Activated B cell treated with CpG ODN at 0.5 μM for 24 hours (primary cell): ENCODE results near the gene ETV7. TPM values are rescaled to one million over a fixed set of nuclear protein-coding genes. Genes with fewer than 3 reads are reported as not detected.

Source experiments
- ATAC-seq: fragments of 200-7000 bp; cut with Tn5 transposase; one replicate; pipeline ENCODE4 v1.10.0; 2021; ENCODE audit warnings: low read depth, mild to moderate bottlenecking, moderate library complexity
- CTCF ChIA-PET: fragments of 350-600 bp; sonication (Branson Sonifier 250); formaldehyde crosslinking; loops from one replicate; lab custom pipeline; 2021; ENCODE audit warnings: antibody characterized with exemption; lab: Charles Lee
- POLR2A ChIA-PET: fragments of 350-600 bp; sonication (Branson Sonifier 250); formaldehyde crosslinking; loops from one replicate; lab custom pipeline; 2021; ENCODE audit warnings: antibody characterized with exemption; lab: Charles Lee
- DNase-seq: peaks from one replicate; pipeline ENCODE4 v3.0.0; 2022
- H3K27ac Mint-ChIP-seq: one replicate; pipeline ENCODE4 v1.8.0; 2020; ENCODE audit warnings: mixed read lengths
- H3K27me3 Mint-ChIP-seq: one replicate; pipeline ENCODE4 v1.8.0; 2021; ENCODE audit warnings: mixed read lengths
- H3K36me3 Mint-ChIP-seq: one replicate; pipeline ENCODE4 v1.8.0; 2021; ENCODE audit warnings: low read depth, mixed read lengths
- H3K4me1 Mint-ChIP-seq: one replicate; pipeline ENCODE4 v1.8.0; 2021; ENCODE audit warnings: mixed read lengths
- H3K4me3 Mint-ChIP-seq: one replicate; pipeline ENCODE4 v1.8.0; 2020; ENCODE audit warnings: mild to moderate bottlenecking, mixed read lengths
- H3K9me3 Mint-ChIP-seq: one replicate; pipeline ENCODE4 v1.8.0; 2020; ENCODE audit warnings: mixed read lengths
- intact Hi-C: fragments of 100-400 bp; cut with micrococcal nuclease; formaldehyde crosslinking; loops from one replicate; pipeline ENCODE4 v1.15.1; 2024
- total RNA-seq: library from RNA; stranded (reverse); gene quantifications from 2 replicates; pipeline ENCODE4 v1.2.3, GENCODE V29; 2022
- TF ChIP-seq, protein P1 (sequence below): fragments of 200-600 bp; IDR thresholded peaks from one replicate; pipeline ENCODE4 v1.8.0; 2022; ENCODE audit warnings: antibody characterized with exemption, mild to moderate bottlenecking

Gene ETV7
- total RNA-seq, 1 donor from 2014 or later, result 0.51 TPM

DNA sequence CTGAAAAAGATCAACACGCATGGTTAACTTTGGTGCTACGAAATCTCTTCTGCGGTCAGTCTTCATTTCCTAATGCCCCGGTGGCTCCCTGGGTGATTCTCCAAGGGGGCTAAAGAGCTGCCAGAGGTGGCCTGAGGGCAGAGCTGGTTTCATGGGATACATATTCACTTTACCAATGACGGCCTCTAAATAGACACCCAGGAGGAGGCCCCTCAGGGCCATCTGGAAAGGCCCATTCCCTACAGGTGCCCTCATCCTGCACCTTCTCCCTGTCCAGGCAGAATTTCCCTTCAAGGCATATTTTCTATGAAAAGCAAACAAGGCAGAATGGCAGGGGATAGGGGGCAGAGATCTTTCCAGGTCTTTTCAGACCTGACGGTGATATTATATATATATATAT, 63.3 kb downstream of the ETV7 start:
- no peak for ATAC-seq
- POLR2A ChIA-PET, result no interaction called here

DNA sequence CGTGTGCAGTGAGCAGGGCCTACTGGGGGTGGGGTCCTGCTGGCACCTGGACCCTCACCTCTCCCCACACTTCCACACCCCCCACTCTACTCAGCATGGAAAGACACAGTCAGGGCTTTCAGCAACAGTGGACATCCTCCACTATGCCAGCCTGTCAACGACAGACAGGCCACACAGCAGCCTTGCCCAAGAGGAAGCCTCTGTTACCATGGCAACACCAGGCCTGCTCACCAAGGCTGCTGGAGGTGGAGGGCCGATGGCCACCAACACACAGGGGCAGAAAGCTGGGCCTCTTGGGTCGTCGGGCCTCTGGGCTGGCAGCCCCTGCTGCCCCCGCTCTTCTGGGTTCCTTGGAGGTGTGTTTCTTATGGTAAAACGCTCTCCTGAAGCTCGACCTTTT, 64.4 kb downstream of the ETV7 start:
- ChIA-PET POLR2A (no interaction called here), CTCF (no interaction called here)
- Mint-ChIP-seq H3K4me3 (no peak overlapping the region), H3K9me3 (no peaks in the 10 kb centered on the region), H3K27ac (no peak overlapping the region), H3K27me3 (peaks cover 2% of the 10 kb centered on the region), H3K36me3 (no peaks in the 10 kb centered on the region), H3K4me1 (peaks cover 2% of the 10 kb centered on the region)
- no peak for DNase-seq
- TF ChIP-seq, protein P1, sequence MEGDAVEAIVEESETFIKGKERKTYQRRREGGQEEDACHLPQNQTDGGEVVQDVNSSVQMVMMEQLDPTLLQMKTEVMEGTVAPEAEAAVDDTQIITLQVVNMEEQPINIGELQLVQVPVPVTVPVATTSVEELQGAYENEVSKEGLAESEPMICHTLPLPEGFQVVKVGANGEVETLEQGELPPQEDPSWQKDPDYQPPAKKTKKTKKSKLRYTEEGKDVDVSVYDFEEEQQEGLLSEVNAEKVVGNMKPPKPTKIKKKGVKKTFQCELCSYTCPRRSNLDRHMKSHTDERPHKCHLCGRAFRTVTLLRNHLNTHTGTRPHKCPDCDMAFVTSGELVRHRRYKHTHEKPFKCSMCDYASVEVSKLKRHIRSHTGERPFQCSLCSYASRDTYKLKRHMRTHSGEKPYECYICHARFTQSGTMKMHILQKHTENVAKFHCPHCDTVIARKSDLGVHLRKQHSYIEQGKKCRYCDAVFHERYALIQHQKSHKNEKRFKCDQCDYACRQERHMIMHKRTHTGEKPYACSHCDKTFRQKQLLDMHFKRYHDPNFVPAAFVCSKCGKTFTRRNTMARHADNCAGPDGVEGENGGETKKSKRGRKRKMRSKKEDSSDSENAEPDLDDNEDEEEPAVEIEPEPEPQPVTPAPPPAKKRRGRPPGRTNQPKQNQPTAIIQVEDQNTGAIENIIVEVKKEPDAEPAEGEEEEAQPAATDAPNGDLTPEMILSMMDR, result no peak
- no peak for ATAC-seq
- intact Hi-C loops, result no loop called here

More for the DNA sequence above, 63.3 kb downstream of the ETV7 start:
- Mint-ChIP-seq H3K4me3 (no peak overlapping the region), H3K9me3 (no peaks in the 10 kb centered on the region), H3K4me1 (peaks cover 2% of the 10 kb centered on the region), H3K27ac (no peak overlapping the region), H3K27me3 (peaks cover 2% of the 10 kb centered on the region), H3K36me3 (no peaks in the 10 kb centered on the region)
- TF ChIP-seq, protein P1, result no peak
- intact Hi-C loops, result no loop called here
- CTCF ChIA-PET, result no interaction called here
- DNase-seq, result no peak

DNA sequence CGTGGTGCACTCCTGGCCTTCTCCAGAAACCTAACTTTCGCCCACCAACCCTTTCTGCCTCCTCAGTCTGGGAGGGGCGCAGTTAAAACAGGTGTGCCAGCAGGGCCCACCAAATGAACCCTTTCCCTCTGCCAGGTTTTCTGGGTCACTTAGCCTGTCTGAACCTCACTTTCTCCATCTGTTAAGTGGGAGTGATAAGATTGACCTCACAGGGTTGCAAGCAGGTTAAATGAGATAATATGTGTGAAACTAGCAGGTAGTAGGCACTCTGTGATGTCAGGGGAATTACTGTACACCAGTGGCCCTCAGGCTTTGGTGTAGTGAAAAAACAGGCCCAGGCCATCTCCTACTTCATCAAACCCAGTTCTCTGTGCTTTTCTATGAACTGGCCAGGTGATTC, 64.9 kb downstream of the ETV7 start:
- DNase-seq, result no peak
- intact Hi-C loops, result no loop called here
- CTCF ChIA-PET, result no interaction called here

DNA sequence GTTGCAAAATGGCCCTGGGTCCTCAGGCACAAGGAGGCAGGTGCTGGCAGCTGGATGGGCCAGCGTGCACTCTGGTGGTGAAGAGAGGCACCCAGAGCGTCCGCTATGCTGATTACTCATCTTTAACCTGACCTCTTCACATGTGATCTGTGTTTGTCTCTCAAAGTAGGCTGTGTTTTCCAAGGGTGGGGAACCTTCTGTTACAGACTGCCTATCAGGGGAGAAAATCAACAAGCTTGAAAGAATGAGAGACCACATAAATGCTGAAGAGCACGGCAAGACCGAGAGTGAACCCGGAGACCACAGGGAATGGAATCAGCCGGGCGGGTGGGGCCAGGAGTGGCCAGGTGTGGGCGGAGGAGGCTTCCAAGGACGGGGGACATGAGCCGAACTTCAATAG, 67.0 kb downstream of the ETV7 start:
- ATAC-seq, result no peak
- no peaks in the 10 kb centered on the region for H3K36me3 Mint-ChIP-seq
- H3K4me1 Mint-ChIP-seq, result no peaks in the 10 kb centered on the region
- TF ChIP-seq, protein P1, result no peak
- H3K27ac Mint-ChIP-seq, result no peak overlapping the region
- no peak for DNase-seq
- intact Hi-C loops, result no loop called here
- no peaks in the 10 kb centered on the region for H3K9me3 Mint-ChIP-seq
- ChIA-PET POLR2A (no interaction called here), CTCF (interaction anchor here (3.8 kb wide), 1 partner anchor 19 kb away, joined by 13 read pairs; no protein-coding TSS in a partner anchor)
- H3K27me3 Mint-ChIP-seq, result no peaks in the 10 kb centered on the region
- no peak overlapping the region for H3K4me3 Mint-ChIP-seq

More for the DNA sequence above, 64.9 kb downstream of the ETV7 start:
- H3K4me1 Mint-ChIP-seq, result peaks cover 2% of the 10 kb centered on the region
- H3K9me3 Mint-ChIP-seq, result no peaks in the 10 kb centered on the region
- ATAC-seq, result no peak
- H3K36me3 Mint-ChIP-seq, result no peaks in the 10 kb centered on the region
- TF ChIP-seq, protein P1, result no peak
- no peak overlapping the region for H3K4me3 Mint-ChIP-seq
- no peak overlapping the region for H3K27ac Mint-ChIP-seq
- peaks cover 2% of the 10 kb centered on the region for H3K27me3 Mint-ChIP-seq
- POLR2A ChIA-PET, result no interaction called here

DNA sequence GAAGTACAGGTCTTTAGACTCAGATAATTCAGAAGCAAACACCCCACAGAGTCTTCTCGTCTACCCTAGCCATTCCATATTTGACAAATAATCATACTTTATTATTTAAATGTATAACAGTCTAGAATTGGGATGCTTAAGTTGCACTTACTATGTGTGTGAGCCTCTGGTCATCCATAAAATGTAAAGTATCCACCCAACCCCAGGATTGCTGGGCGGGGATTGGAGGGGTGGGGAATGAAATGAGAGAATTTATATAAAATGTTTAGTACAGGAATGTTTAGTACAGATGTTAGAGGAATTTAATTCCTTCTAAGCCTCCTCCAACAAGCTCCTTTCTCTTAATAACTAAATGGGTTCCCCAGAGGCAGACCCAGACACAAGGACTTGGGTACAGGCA, 67.6 kb downstream of the ETV7 start:
- intact Hi-C loops, result no loop called here
- Mint-ChIP-seq H3K9me3 (no peaks in the 10 kb centered on the region), H3K27me3 (no peaks in the 10 kb centered on the region), H3K4me1 (no peaks in the 10 kb centered on the region), H3K4me3 (no peak overlapping the region), H3K27ac (no peak overlapping the region), H3K36me3 (no peaks in the 10 kb centered on the region)
- TF ChIP-seq, protein P1, result no peak
- ATAC-seq (no peak), DNase-seq (no peak)
- ChIA-PET CTCF (interaction anchor here (0.6 to 3.8 kb wide), 2 partner anchors 15 to 18 kb away, joined by 3 to 13 read pairs; no protein-coding TSS in a partner anchor), POLR2A (no interaction called here)
